Panc1 (cell line): ENCODE results near the gene ARL4A.

ENCODE experiments used
- CTCF ChIP-seq: fragments of 450-650 bp; IDR thresholded peaks from 2 replicates; pipeline ENCODE4 v1.5.1; 2017; ENCODE audit warnings: mild to moderate bottlenecking
- POLR2AphosphoS5 ChIP-seq: IDR thresholded peaks from 2 replicates; pipeline ENCODE4 v1.6.1; 2012; ENCODE audit warnings: mild to moderate bottlenecking, low read depth, low read length, moderate library complexity
- SIN3A ChIP-seq: IDR thresholded peaks from 2 replicates; pipeline ENCODE4 v1.6.1; 2012; ENCODE audit warnings: low read depth, mild to moderate bottlenecking, low read length, moderate library complexity, borderline replicate concordance; ENCODE audit not compliant: insufficient read depth
- TCF7L2 ChIP-seq: IDR thresholded peaks from 2 replicates; pipeline ENCODE4 v1.6.1; 2011; ENCODE audit warnings: mild to moderate bottlenecking, low read depth, low read length, inconsistent platforms

- TF ChIP-seq CTCF, result no peak
- no peak for TF ChIP-seq SIN3A
- TF ChIP-seq POLR2AphosphoS5, result no peak
- no peak for TF ChIP-seq TCF7L2
Observed at GRCh38 chr7:12637819-12638592, 49.4 kb upstream of the ARL4A start.
